Islet precursor cell (in vitro differentiated cells): ENCODE measurements around the gene VWA3A.

Source experiments
- DNase-seq: peaks from one replicate; pipeline ENCODE4 v3.0.0-alpha.2; 2018

The VWA3A gene

GRCh38 chr16:22206013-22206841 is 113.9 kb downstream of the VWA3A start, which contains the start of gene EEF2K:
Gene EEF2K, plus strand, starts transcription at chr16:22206278. Its CDS starts 19,452 bp downstream, at chr16:22225730.
- DNase-seq: peak; percentile 98
